Bronchial epithelial cell (primary cell): ENCODE results near the gene MICAL3. TPM values are rescaled to one million over a fixed set of nuclear protein-coding genes. Genes with fewer than 3 reads are reported as not detected.

Experiments used
- DNase-seq: peaks from one replicate; pipeline ENCODE4 v3.0.0-alpha.2; 2010; ENCODE audit warnings: low read depth
- FAIRE-seq: peaks from 2 replicates; lab custom pipeline; 2011; peaks lifted over from hg19 to GRCh38; lab: Jason Lieb, UNC
- H3K27me3 ChIP-seq: 2 replicates; pipeline ENCODE4 v1.5.1; 2011; ENCODE audit warnings: low read length; ENCODE audit not compliant: control insufficient read depth, insufficient read depth
- H3K36me3 ChIP-seq: 2 replicates; pipeline ENCODE4 v1.5.1; 2011; ENCODE audit warnings: low read length; ENCODE audit not compliant: control insufficient read depth, insufficient read depth
- H3K4me3 ChIP-seq: 2 replicates; pipeline ENCODE4 v1.5.1; 2011; ENCODE audit warnings: mild to moderate bottlenecking, low read depth, low read length, control low read depth
- total RNA-seq: library from RNA; depleted of rRNA; stranded (reverse); fragments of >200 nt; gene quantifications from 2 replicates; pipeline ENCODE4 v1.2.1, GENCODE V29; 2014
- TF ChIP-seq, protein P1 (sequence below): IDR thresholded peaks from 2 replicates; pipeline ENCODE4 v1.5.1; 2011; ENCODE audit warnings: mild to moderate bottlenecking, moderate library complexity, low read length, control low read depth, inconsistent platforms; ENCODE audit not compliant: insufficient read depth, severe bottlenecking

Gene MICAL3
- total RNA-seq, 1 donor from 2014 or later: 13.4 TPM

DNA sequence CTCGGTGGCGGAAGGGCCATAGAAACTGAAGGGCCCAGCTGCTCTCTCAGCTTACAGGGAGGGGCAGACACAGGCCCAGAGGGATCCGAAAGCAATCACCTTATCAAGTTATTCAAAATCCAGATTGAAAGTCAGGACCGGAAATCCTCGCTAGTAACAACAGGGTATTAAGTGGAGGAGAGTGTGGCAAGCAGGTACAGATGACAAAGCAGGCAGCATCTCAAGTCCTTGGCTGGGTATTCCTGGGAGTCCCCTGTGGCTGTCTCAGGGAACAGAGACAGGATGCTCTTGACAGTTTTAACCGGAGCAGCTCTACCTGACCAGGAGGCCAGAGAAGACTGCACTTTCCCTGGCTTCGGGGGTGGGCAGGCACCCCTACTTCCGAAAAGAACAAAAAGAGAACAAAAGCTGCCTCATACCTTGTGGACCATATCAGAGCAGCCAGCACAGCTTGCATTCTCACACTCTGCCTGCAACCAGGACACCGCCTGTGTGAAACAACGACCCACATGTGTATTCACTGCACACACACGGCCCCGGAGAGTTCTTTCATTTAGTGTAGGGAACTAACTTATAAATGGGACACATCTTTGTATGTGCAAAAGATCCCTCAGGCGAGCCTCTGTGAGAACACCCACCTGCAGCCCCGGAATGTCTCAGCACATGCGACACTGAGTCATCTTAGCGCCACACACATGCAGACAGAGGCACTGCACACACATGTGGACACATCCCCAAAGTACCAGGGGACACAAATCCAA lies 78.3 kb downstream of the MICAL3 start:
- TF ChIP-seq, protein P1, sequence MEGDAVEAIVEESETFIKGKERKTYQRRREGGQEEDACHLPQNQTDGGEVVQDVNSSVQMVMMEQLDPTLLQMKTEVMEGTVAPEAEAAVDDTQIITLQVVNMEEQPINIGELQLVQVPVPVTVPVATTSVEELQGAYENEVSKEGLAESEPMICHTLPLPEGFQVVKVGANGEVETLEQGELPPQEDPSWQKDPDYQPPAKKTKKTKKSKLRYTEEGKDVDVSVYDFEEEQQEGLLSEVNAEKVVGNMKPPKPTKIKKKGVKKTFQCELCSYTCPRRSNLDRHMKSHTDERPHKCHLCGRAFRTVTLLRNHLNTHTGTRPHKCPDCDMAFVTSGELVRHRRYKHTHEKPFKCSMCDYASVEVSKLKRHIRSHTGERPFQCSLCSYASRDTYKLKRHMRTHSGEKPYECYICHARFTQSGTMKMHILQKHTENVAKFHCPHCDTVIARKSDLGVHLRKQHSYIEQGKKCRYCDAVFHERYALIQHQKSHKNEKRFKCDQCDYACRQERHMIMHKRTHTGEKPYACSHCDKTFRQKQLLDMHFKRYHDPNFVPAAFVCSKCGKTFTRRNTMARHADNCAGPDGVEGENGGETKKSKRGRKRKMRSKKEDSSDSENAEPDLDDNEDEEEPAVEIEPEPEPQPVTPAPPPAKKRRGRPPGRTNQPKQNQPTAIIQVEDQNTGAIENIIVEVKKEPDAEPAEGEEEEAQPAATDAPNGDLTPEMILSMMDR: peak; percentile 13
- H3K4me3 ChIP-seq: no peak overlapping the region
- DNase-seq: no peak
- H3K27me3 ChIP-seq: no peaks in the 10 kb centered on the region
- FAIRE-seq: no peak
- H3K36me3 ChIP-seq: peaks cover 2% of the 10 kb centered on the region

DNA sequence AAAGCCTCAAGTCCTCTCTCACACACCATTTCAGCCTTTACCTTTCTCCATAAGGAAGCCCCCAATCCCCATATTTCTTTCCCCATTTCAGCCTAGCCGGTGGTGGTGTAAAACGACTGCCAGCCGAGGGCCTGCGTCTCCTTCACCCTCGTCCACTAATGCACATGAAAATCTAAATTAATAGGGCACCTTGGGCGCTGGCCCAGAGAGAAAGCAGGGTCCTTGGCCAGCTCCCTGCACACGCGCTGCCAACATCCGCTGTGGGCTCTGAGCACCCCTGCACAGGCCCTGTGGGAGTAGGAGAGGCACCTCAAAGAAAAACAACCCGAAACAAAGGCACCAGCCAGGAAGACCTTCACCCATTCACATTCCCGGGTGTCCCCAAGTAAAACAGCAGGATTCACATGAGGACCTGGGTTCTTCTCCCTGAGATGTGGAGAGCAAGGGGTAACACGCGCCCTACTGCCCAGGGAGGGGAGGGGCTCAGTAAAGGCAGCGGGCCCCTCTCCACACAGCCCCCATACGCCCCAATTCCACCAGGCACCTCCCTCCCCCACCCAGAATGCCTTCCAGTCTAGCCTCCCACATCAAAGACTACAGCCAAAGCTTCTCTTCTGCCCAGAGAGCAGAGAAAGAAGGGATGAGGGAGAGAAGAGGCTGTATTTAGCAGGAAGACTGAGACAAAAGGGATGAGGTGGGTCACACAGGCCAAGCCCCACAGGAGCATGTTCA lies 79.0 kb downstream of the MICAL3 start:
- Histone ChIP-seq H3K4me3 (no peak overlapping the region), H3K36me3 (peaks cover 2% of the 10 kb centered on the region), H3K27me3 (no peaks in the 10 kb centered on the region)
- DNase-seq (no peak), FAIRE-seq (no peak)
- TF ChIP-seq, protein P1: no peak

DNA sequence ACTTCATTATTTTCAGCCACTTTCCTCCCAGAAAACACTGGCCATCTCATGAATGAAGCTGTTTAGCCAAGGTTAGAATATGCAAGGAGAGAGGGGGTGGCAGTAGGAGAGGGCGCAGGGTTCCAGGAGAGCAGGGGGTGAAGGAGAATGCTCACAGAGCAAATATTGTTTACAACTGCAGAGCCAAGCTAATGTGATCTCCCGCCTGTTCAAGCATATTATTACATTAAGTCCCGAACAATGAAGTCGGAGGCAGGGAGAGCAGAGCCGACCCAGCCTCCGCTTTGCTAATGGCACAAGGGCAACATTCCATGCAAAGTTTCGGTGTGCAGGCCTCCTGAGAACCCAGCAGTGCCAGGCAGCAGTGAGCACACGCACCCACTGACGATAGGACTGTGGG lies 80.1 kb downstream of the MICAL3 start:
- TF ChIP-seq, protein P1: no peak
- DNase-seq: no peak
- FAIRE-seq: no peak
- Histone ChIP-seq H3K4me3 (no peak overlapping the region), H3K36me3 (peaks cover 2% of the 10 kb centered on the region), H3K27me3 (no peaks in the 10 kb centered on the region)

DNA sequence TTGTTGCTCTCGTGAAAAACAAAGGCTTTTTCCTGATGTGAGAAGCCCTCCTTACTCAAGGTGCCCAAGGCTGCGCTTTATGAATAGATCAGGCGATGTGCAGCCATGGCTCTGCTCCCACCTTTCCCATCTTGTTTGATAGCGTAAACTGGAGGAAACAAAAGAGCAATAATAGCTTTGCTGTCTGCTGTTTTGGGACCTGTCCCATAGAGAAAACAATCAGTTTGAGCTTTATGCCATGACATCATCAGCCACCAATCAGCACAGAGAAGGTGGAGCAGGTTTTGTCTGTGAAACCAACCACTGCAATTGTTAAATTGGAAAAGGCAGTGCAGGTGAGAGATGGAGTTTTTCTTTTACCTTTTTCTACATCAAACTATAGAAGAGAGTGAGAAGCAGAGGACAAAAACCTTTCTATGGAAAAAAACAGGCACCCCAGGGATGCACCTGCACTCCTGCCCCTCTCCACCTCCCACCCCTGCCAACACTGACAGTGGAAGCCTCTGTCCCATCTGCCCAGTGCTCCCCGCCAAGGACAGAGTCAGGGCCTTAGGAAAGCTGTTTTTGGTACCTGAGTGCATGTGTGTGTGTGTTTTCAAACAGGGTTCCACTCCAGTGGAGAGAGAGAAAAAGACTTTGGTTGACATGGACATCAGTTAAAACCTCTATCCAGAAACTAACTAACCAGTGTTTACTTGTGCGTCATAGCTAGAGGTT lies 80.7 kb downstream of the MICAL3 start:
- TF ChIP-seq, protein P1: no peak
- Histone ChIP-seq H3K27me3 (no peaks in the 10 kb centered on the region), H3K36me3 (peaks cover 2% of the 10 kb centered on the region), H3K4me3 (no peak overlapping the region)
- FAIRE-seq: peak; percentile 43
- DNase-seq: no peak

DNA sequence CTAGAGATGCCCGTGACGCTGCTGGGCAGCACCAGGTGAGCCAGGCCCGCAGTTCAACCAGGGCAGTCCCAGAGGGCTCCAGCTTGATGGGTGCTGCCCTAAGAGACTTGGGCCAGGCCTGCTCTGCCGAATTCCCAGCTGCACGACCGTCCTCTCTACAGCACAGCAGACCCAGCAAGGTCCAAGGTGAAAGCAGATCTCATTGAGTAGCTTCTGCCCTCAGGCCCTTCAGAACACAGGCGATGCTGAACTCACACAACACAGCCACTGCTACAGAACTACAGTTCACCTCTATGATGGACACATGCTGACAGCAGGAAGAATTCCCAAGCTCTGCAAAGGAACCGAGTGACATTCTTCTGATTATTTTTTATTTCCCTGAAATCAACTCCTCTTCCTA lies 81.6 kb downstream of the MICAL3 start:
- H3K4me3 ChIP-seq: no peak overlapping the region
- TF ChIP-seq, protein P1: no peak
- H3K27me3 ChIP-seq: no peaks in the 10 kb centered on the region
- no peak for DNase-seq
- peaks cover 2% of the 10 kb centered on the region for H3K36me3 ChIP-seq
- no peak for FAIRE-seq
